Right renal cortex interstitium (tissue), 3 donors: ENCODE measurements around the gene CATSPER3. TPM values are rescaled to one million over a fixed set of nuclear protein-coding genes. Genes with fewer than 3 reads are reported as not detected.

Experiments
- DNase-seq, 3 donors: peaks; one replicate each; pipeline ENCODE4 v3.0.0-alpha.2; 2013; ENCODE audit warnings: low read depth in 3 of 3, low spot score in 2 of 3
- polyA plus RNA-seq, 3 donors: library from polyadenylated mRNA; unstranded; fragments of 120-200 nt; gene quantifications; one replicate each; pipeline ENCODE4 v1.2.1, GENCODE V29; 2013; ENCODE audit not compliant: insufficient read length in 3 of 3

CATSPER3 gene
- polyA plus RNA-seq, 3 donors = 0.82 to 1.2 (median 0.98) TPM

DNA sequence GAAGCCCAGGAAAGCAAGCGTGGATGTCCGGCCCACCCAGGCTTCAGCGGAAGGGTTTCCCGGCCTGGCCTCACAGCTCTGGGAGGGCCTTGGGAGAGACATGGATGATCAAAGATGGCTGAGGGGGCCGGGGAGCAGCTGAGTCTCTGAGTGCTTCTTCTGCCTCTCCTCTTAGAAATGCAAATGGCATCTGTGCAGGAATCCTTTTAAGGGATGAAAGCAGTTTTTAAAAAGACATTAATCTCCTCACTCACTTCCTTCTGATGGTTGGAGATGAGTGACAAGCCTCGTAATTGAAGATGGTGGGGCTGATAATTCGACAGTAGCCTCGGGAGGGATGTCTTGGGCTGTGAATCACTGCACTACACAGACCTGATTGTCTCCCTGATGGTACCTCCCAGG lies 90.6 kb downstream of the CATSPER3 start:
- no peak for DNase-seq

DNA sequence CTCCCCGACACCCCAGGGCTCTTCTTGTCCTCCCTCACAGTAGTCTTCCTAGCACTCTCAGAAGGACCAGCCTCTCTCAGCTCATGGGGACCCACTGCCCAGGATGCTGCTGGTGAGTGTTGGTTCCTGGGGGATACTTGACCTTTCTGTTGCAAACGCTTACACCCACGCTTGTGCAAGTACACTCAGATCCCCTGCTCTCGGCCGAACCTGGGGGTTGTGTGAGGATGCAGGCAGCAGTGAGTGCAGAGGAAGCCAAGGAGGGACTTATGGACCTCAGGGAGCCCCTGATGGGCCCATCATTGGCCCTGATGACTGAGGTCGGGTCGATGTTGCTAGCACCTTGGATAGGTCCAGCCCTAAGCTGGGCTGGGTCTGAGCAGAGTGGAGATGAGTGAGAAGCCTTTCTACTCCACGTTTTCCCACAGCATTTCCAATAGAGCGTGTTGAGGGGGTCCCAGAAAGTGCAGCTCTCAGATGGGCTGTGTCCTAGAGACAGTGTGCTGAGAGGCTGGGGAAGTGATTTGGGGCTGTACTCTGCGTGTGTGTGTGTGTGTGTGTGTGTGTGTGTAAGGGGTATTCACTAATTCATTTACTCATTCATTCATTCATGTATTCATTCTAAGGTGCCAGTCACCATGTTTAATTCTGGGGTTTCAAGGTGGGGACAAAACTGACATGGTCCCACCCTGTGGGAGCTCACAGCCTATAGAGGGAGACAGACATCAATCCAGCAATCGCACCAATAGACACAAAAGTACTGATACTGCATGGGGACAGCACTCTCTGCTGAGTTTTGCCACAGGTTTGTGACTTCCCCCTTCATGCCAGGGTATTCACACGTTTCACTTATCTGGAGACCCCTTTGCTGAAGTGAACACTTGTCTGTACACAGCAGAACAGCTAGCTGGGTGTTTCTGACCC lies 91.6 kb downstream of the CATSPER3 start:
- DNase-seq = no peak

DNA sequence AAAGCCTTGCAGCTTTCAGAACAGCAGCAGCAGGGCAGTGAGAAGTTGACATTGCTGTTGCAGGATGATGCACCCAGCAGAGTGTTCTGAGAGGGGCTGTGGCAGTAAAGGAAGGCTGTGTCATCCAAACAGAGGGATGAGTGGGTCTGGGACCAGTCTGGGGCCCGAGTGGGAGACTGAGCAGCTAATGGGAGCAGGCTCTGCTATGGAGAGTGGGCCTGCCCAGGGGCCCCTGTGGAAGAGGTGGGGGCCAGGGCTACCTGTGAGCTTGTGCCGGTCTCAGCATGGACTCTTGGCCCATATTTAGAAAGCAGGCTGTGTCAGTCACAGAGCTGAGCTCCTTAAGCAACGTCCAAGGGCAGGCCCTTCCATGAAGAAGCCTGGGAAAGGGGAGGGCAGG lies 92.3 kb downstream of the CATSPER3 start:
- DNase-seq = no peak

DNA sequence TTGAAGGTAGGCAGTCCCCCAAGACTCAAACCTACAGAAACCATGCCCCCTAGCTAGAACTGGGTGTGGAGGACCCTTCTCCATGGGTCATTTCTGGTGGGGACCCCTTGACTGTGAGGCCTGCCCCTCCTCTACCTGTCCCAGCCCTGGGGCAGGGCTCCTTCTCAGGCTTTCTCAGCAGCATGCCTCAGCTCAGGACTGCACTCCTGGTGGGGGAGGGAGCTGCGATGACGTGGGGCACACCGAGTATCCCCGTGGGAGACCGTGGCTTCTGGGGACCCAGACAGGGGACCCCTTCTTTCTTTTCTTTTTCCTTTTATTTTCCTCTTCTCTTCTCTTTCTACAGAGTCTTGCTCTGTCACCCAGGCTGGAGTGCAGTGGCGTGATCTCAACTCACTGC lies 93.3 kb downstream of the CATSPER3 start:
- no peak for DNase-seq

Other genes starting within 250 kb of the CATSPER3 start
- gene CAMLG, start 229.4 kb upstream of the CATSPER3 start, polyA plus RNA-seq = 10 to 100 TPM; 64.0 to 80.0 (median 66.5) TPM
- 10 to 100 TPM; 73.6 to 89.4 (median 78.0) TPM for gene DDX46, start 209.1 kb upstream of the CATSPER3 start, polyA plus RNA-seq
- gene C5orf24, start 121.9 kb upstream of the CATSPER3 start, polyA plus RNA-seq = 100 to 1,000 TPM; 103 to 107 (median 107) TPM
- gene TXNDC15, start 93.5 kb upstream of the CATSPER3 start, polyA plus RNA-seq = 10 to 100 TPM; 79.4 to 88.4 (median 79.6) TPM
- gene PCBD2, start 62.8 kb upstream of the CATSPER3 start, polyA plus RNA-seq = 10 to 100 TPM; 10.4 to 11.3 (median 10.8) TPM
- gene PITX1, start 66.3 kb downstream of the CATSPER3 start, polyA plus RNA-seq = not detected